Stimulated activated CD8-positive, alpha-beta memory T cell treated with anti-CD3 and anti-CD28 coated beads, Interleukin-15, amount 100 ng/mL, for 24 hours (primary cell): ENCODE results near the gene SMIM41.
A peak's percentile ranks its signal among the peaks of the same experiment; 100 is the strongest.

Experiments used
- DNase-seq: peaks from one replicate; pipeline ENCODE4 v3.0.0-alpha.2; 2020; ENCODE audit warnings: low read depth

Gene SMIM41

DNA sequence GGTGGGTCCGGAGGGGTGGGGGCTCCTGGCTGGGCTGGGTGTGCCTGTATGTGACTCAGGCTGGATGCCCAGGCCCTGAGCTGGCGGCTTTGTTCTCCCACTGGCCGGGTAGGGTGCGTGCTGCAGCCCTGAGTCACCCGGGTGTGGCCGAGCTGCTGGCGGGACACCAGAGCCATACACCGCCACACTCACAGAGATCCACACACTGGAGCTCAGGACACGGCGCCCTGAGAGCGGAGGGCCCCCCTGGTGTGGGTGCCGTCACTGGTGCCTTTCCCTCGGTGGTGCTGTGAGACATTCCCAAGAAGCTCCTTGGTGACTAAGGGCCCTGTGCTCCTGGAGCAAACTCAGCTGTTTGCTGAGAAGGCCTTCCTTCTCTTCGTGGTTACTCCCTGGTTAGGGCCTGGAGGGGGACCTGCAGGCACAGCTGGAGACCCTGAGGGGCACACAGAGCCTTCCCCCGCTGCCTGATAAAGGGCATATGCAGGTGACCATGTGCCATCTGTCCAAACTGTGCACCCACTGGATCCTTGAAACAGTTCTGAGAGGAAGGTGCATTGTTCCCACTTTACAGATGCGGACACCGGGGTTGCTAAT lies 68.0 kb downstream of the SMIM41 start:
- no peak for DNase-seq

- no peak for DNase-seq
These were observed 68.5 kb downstream of the SMIM41 start for GRCh38 chr12:52147964-52148463.

- DNase-seq = no peak
These were observed 69.1 kb downstream of the SMIM41 start for GRCh38 chr12:52148464-52149181.

GRCh38 chr12:52149182-52149641 lies 69.7 kb downstream of the SMIM41 start:
- DNase-seq = no peak

GRCh38 chr12:52149651-52150241 lies 70.2 kb downstream of the SMIM41 start:
- DNase-seq = no peak

DNA sequence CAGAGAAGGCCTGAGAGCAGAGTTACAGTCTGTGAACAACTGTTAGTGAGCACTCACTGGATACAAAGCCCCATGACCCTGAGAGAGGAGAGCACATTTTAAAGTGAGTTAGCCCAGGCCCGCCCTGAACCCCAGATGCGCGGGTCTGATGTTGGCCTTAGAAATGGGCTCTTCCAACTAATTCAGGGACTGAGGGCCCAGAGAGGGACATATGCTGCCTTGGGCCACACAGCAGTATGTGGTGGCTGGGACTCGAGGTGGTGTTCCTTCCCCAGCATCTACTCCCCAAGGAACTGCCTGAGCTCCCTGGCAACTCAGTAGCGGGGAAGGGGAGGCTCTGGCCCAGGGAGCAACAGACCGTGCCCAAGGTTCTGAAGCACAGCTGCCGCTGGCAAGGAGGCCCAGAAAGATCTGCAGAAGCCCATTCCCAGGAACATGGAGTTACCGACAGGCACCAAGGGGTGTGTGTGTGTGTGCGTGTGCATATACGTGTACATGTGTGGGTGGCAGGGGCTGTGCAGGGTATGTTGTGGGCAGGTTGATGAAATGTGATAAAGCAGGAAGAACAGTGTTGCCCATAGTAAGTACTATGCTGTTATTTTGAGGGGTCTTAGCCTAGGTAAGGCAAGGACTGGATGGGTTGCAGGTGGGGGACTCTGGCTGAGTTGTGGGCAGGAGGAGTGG lies 71.8 kb downstream of the SMIM41 start:
- DNase-seq = no peak

DNA sequence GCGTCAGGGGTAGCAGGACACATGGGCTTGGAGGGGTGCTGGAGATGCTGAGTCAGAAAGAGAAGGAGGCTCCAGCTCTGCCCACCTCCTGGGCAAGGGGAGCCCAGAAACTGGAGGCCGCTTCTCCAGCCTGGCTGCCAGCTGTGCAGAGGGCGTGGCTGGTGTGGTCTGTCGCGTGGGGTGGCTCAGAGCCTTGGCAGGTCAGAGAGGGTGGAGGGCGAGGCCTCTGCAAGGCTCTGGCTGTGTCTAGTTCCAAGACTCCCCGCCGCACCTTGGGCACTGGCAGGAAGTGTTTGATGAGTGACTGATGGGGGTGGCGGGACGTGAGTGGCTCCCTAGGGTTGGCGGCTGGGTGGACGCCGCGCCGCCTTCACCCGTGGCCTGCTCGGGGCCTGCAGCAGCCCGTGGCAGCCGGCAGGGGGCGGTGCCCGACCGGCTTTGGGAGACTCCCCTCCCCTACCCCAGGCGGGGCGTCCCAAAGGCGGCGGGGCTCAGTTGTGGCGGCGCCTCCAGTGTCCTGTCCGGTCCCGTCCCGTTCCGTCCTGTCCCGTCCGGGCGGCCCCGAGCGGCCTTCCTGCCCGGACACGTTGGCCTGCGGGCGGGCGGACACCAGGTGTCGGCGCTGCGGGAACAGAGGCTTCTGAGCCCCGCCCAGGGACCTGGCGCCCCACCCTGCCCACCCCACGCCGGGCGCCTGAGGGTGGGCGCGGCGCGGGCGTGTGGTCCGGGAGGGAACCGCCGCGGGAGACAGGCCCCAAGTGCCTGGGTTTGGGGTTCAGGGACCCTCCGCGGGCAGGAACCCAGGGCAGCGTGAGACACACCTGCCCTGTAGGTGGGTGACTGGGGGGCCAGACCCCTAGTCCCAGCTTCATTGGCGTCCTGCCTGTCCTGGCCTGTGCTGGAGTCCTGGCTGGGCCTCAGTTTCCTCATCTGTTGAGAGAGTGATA lies 72.6 kb downstream of the SMIM41 start:
- DNase-seq = peak; percentile 48

DNA sequence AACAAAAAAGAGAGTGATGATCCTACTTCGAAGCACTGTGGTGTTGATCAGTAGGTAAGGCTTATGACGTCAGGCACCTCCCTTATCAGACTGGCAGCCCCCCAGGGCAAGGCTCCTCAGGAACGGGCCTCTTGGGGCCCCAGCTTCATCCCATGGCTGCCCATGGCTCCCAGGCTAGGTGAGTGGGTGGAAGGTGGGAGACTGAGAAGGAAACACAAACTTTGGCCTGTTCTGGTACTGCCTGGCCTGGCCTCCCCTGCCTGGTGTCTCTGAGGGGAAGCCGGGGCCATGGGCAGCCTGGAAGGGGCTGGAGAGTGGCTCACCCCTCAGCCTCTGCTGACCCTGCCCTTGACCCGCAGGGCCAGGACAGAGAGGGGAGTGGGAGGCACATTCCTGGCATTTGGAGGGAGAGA lies 73.4 kb downstream of the SMIM41 start:
- DNase-seq = no peak

- DNase-seq = no peak
These were observed 75.8 kb downstream of the SMIM41 start for GRCh38 chr12:52155048-52155868.

- no peak for DNase-seq
These were observed 76.8 kb downstream of the SMIM41 start for GRCh38 chr12:52156311-52156710.

DNA sequence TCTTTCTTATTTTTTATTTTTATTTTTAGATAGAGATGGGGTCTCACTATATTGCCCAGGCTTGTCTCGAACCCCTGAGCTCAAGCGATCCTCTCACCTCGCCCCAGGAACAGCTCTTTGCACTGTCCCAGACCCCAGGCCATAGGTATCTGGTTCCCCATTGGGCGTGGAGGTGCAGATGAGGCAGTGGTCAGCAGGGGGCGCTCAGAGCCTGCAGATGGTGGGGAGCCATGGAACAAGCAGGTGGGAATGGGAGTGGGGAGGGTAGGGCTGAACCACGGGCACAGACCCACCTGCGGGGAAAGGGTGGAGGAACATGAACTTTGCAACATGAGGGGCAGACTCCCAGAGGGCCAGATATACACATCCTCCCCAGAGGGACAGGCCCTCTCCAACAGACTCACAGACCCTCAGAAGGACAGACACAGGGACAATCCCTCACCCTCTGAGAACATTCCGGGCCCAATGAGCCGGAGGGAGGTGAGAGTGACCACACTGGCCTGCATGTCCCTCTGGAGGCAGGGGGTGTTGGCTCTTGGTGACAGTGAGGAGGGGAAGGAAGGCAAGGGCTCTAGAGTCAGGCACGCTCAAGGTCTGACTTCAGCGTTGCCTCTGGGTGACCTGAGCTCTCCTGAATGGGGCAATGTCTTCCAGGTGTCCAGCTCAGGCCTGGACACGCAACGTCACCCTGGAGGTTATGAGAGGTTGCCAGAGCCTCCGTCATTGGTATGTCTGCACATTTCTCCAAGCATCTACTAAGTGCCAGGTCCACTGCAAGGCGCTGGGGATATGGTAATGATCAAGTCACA lies 77.5 kb downstream of the SMIM41 start:
- DNase-seq = peak; percentile 52

DNA sequence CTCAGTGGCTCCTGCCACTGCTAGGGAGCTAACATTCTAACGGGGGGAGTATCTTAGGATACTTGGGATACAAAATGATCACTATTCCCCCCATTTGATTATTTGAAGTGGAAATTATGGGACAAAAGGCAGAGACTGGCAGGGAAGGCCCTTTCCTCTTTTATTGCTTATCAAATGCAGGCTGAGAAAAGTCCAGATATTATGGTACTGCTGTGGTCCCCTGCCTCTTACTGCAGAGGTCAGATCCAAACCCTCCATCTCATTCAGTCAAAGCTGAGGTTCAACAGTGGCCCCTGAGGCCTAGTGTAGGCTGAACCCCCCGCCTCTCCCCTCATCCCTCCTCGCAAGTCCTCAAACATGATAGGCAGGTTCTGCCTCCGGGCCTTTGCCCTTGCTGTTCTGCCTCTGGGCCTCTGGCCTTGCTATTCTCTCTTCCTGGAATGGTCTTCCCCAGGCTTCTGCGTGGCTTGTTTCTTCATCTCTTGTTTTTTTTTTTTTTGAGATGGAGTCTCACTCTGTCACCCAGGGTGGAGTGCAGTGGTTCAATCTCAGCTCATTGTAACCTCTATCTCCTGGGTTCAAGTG lies 78.2 kb downstream of the SMIM41 start:
- no peak for DNase-seq
